ENCODE measurements around the gene SIMC1.
"Not testable (repeated sequence)": the region's sequence is repeated elsewhere in the genome, so short reads cannot be mapped to it uniquely, and the experiment has no call there.

SIMC1 gene

GRCh38 chr5:176237971-176238644 lies at the start of gene SIMC1:
TSS of gene SIMC1 (plus strand) at chr5:176238424. CDS start at chr5:176238509, 85 bp downstream.
- not testable (repeated sequence) for DNase-seq

DNA sequence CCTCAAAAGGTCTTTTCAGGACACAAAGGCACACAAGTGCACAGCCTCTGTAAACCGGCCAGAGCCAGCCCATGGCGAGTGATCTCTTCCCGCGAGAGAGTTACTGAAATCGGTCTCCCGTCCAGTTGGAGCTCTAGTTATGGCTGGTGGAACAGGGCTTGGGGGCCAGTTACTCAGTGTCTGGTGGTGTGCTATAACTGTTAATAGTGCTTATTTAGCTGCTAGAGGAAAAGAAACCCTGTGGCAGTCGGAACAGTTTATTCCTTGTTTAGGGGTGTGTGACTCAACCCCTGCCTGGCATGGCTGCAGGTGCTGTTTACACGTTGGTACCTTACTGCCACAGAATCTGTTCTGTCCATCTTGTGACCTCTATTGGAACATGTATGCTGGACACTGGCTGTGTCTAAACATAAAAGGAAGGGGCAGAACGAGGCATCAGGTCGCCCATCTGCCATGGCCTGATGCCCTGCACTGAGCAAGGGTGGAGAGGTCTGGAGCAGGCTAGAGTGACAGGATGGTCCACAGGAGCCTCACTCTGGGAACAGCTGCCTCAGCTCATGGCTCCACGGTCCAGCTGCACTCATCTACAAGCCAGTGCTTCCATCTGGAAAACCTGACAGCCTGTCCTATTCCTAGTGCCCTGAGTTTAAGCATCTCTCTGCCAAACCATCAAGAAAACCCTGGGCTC lies 49.6 kb upstream of the SIMC1 start:
- no peak for DNase-seq

DNA sequence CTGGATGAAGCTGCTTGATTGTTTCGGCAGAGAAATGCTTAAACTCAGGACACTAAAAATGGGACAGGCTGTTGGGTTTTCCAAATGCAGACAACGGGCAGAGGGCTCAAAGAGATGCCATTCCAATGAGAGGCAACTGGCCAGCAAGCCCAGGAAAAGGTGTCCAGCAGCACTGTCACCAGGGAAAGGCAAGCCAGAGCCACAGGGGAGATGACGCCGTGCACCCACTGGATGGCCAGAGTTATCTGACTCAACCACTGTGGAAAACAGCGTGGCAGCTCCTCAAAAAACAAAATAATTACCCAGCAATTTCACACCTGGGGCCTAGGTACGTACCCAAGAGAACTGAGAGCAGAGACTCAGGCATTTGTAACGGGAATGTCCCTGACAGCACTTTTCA lies 48.4 kb upstream of the SIMC1 start:
- DNase-seq: no peak

DNA sequence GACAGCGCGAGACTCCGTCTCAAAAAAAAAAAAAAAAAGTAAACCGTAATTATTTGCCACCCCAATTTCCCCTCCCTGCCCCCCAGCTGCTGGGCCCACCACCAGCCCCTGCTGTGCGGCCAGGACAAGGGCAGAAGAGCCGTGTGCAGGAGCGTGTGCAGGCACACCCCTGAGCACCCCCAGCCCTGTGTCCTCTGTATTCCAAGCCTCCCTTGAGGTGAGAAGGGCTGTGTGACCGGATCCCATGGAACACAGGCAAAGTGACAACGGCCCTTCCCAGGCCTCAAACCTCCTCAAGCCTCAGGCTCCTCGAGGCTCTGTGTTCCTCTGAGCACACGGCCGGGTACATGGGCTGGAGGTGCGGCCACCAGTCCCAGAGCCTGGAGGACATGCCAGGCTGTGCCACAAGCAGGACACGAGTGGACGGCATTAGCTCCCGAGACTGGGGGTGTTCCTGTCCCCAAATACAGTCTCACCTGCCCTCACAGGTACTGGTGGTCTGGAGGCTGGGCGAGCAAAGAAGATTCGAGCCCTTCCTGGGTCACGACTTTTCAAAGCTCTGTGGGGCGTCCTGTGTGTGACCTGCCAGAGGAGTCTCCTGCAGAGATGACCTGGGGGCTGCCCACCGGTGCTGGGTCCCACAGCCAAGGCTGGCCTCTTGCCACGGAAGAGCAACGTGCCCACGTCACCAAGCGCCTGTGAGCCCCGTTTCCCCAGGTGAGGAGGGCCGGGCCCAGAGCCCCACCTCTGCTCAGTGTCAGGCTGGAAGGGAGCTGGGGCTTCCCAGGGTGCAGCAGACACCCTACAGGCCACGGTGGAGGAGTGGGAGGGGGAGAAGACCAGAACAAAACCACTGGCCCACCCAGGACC lies 47.1 kb upstream of the SIMC1 start:
- DNase-seq: no peak

GRCh38 chr5:176192094-176192721 lies 46.0 kb upstream of the SIMC1 start:
- DNase-seq: no peak

DNA sequence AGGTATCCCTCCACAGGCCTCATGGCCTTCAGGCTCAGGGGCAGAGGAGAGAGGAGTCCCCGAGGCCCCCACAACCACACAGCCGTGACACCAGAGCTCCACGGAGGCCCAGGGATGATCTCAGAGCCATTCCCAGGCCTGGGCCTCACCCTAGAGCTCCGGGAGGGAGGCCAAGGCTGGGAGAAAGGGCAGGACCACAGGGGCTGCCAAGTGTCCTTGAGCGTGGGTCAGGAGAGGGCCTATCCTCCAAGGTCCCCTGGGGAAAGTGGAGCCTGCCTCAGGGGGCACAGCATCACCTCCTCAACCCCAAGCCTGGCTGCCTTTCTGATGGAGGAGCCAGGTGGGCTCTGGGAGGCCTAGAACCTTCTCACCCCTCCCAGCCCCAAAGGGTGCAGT lies 45.5 kb upstream of the SIMC1 start:
- DNase-seq: not testable (repeated sequence)

GRCh38 chr5:176193636-176194035 lies 44.6 kb upstream of the SIMC1 start:
- DNase-seq: not testable (repeated sequence)

DNA sequence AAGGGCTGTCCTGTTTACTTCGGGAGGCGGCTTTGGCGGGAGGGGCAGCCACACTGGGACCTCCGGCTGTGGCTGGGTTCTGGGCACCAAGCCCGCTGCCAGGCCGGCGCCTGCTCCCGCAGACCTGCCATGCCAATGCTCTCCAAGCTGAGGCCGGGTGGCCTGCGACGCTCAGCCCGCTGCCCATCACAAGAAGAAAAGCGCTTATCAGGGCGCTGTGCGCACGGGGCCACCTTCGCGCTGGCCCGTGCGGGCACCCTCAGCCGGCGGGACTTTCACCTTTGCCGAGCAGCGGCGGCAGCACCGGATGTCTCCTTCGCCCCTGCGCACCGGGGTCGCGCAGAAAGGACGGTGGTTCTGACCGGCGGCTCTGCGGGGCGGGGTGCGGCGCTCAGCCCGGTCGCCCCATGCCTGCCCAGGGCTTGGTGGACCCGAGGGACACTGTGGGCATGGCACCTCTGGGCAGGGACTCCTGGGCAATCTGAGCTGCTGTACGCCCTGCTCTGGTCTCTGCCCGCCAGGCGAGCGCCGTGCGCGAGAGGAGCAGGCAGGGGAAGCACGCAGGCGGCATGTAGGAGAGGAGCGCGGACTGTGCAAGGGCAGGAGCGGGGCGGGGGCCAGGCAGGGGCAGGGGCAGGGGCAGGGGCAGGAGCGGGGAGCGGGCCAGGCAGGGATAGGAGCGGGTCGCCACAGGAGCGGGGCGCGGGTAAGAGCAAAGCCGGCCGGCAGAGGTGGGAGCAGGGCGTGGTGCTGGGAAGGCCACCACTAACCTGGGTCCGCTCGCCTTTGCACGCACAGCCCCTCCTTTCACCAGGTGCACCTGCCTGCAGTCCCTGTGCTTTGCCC lies 43.8 kb upstream of the SIMC1 start:
- DNase-seq: not testable (repeated sequence)

GRCh38 chr5:176195084-176195413 lies 43.2 kb upstream of the SIMC1 start:
- not testable (repeated sequence) for DNase-seq

DNA sequence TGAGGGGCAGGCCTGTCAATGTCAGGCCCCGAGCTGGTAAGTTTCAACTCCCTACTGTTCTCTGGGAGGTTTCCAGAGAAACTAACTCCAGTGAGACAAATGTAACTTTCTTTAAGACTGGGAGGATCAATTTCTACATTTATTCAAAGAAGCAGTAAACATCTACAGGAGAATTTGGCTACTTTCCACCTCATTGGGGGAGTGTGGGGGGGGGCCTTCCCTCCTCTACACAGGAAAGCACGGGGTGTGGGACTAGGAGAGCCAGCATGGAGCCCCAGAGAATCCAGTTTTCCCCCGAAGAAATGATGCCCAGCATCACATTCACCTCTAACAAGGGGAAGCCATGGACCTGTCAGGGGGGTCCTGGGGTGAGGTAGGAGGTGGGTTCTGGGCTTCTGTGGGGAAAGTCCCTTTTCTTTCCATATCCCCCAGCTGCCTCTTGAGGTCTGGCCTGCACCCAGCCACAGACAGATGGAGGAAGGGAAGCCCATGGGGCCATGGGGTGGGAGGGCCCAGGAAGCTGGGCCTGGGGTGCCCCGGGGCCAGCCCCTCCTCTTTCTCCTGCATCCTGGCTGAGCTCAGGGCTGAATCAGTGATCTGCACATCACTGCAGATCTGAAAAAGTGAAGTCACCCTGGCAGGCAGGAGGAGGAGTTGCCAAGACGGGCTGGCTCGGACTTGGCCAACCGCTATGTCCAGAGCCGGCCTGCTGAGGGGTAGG lies 42.6 kb upstream of the SIMC1 start:
- not testable (repeated sequence) for DNase-seq

GRCh38 chr5:176196781-176197180 lies 41.4 kb upstream of the SIMC1 start:
- not testable (repeated sequence) for DNase-seq

- DNase-seq: not testable (repeated sequence)
Observed at GRCh38 chr5:176197234-176197858, 40.9 kb upstream of the SIMC1 start.

DNA sequence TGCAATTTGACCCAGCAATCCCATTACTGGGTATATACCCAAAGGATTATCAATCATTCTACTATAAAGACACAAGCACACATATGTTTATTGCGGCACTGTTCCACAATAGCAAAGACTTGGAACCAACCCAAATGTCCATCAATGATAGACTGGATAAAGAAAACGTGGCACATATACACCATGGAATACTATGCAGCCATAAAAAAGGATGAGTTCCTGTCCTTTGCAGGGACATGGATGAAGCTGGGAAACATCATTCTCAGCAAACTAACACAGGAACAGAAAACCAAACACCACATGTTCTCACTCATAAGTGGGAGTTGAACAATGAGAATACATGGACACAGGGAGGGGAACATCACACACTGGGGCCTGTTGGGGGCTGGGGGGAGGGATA lies 39.9 kb upstream of the SIMC1 start:
- not testable (repeated sequence) for DNase-seq

DNA sequence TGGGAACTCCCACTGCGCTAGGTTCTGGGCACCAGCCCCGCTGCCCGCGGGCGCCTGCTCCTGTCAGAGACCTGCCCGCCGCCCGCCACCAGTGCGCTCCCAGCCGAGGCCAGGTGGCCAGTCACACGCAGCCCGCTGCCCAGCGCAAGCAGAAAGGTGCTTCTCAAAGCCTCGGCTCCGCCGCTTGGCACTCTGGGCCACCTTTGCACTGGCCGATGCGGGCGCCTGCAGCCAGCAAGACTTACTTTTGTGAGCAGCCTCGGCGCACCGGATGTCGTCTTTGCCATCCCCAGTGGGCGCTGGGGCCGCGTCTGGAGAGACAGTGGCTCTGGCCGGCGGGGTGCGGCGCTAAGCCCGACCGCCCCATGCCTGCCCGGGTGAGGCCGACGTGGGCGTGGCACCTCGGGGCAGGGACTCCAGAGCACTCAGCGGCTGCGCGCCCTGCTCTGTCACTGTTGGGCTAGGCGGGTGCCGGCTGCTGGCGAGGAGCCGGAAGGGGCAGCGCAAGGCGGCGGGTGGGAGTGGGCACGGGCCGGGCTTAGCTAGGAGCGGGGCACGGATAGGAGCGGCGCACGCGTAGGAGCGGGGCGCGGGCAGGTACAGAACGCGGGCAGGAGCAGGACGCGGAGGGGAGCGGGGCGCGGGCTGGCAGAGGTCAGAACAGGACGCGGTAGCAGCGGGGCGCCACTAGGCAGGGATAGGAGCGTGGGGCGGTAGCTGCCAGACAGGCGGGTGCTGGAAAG lies 39.1 kb upstream of the SIMC1 start:
- DNase-seq: not testable (repeated sequence)

- not testable (repeated sequence) for DNase-seq
Observed at GRCh38 chr5:176199803-176200399, 38.3 kb upstream of the SIMC1 start.

GRCh38 chr5:176201811-176202210 lies 36.4 kb upstream of the SIMC1 start:
- no peak for DNase-seq

DNA sequence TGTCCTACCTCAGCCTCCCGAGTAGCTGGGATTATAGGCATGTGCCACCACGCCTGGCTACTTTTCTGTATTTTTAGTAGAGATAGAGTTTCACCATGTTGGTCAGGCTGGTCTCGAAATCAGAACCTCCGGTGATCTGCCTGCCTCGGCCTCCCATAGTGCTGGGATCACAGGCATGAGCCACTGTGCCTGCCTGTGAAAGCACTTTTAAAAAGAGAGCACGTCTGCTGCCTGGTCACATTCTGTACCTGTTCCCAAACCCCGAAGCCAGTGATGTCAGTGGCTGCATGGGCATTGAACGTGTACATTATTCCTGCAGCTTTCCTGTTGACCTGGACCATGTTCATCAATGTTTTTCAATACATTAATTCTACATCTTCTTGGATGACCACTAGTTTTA lies 35.1 kb upstream of the SIMC1 start:
- no peak for DNase-seq

GRCh38 chr5:176203535-176203934 lies 34.7 kb upstream of the SIMC1 start:
- not testable (repeated sequence) for DNase-seq

DNA sequence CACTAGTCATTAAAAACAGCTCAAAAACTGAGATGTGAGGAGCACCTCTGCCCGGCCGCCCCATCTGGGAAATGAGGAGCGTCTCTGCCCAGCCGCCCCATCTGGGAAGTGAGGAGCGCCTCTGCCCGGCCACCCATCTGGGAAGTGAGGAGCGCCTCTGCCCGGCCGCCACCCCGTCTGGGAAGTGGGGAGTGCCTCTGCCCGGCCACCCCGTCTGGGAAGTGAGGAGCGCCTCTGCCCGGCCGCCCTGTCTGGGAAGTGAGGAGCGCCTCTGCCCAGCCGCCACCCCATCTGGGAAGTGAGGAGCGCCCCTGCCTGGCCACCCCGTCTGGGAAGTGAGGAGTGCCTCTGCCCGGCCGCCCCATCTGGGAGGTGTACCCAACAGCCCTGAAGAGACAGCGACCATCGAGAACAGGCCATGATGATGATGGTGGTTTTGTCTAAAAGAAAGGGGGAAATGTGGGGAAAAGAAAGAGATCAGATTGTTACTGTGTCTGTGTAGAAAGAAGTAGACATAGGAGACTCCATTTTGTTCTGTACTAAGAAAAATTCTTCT lies 23.7 kb upstream of the SIMC1 start:
- not testable (repeated sequence) for DNase-seq
